IMR-90 (cell line): ENCODE results near the gene ZNF277. TPM values are rescaled to one million over a fixed set of nuclear protein-coding genes. Genes with fewer than 3 reads are reported as not detected.
A peak's percentile ranks its signal among the peaks of the same experiment; 100 is the strongest.

ENCODE experiments used
- ATAC-seq: fragments of 200-7000 bp; cut with Tn5 transposase; 2 replicates; pipeline ENCODE4 v1.9.1; 2020; ENCODE audit warnings: low read depth, mild to moderate bottlenecking, moderate library complexity
- BruUV-seq: library from RNA; stranded (reverse); fragments of 400-500 nt; replicated peaks from 2 replicates; lab custom pipeline; 2021; lab: Mats Ljungman, UMichigan
- CTCF ChIA-PET: fragments of 300-600 bp; formaldehyde crosslinking; extraction: SDS; loops from one replicate; lab custom pipeline; 2021; ENCODE audit warnings: antibody characterized with exemption; lab: Yijun Ruan, JAX
- POLR2A ChIA-PET: fragments of 300-600 bp; sonication (Branson Sonifier 250); formaldehyde crosslinking; loops from one replicate; lab custom pipeline; 2022; ENCODE audit warnings: antibody characterized with exemption; ENCODE audit not compliant: unreplicated experiment; lab: Charles Lee
- DNase-seq: peaks from one replicate; pipeline ENCODE4 v3.0.0; 2013
- H2AFZ ChIP-seq: replicated peaks from 2 replicates; pipeline ENCODE3; 2013; ENCODE audit warnings: low read length, mild to moderate bottlenecking; ENCODE audit not compliant: poor library complexity
- H2AK5ac ChIP-seq: 2 replicates; pipeline ENCODE4 v1.6.1; 2013; ENCODE audit warnings: low read depth, low read length, inconsistent platforms
- H2AK9ac ChIP-seq: replicated peaks from 2 replicates; pipeline ENCODE3; 2013; ENCODE audit warnings: mild to moderate bottlenecking, low read depth, low read length, moderate library complexity; ENCODE audit not compliant: poor library complexity
- H2BK120ac ChIP-seq: 2 replicates; pipeline ENCODE4 v1.6.1; 2013; ENCODE audit warnings: low read depth, low read length, inconsistent platforms
- H2BK15ac ChIP-seq: 3 replicates; pipeline ENCODE4 v1.6.1; 2013; ENCODE audit warnings: low read depth, low read length, inconsistent platforms
- H2BK20ac ChIP-seq: 2 replicates; pipeline ENCODE4 v1.6.1; 2013; ENCODE audit warnings: low read depth, mild to moderate bottlenecking, inconsistent platforms, low read length, moderate library complexity
- H2BK5ac ChIP-seq: 2 replicates; pipeline ENCODE4 v1.6.1; 2013; ENCODE audit warnings: mild to moderate bottlenecking, low read depth, low read length, inconsistent platforms; ENCODE audit not compliant: poor library complexity, severe bottlenecking
- H3K14ac ChIP-seq: replicated peaks from 2 replicates; pipeline ENCODE4 v1.6.1; 2013; ENCODE audit warnings: low read depth, low read length, inconsistent platforms
- H3K18ac ChIP-seq: 2 replicates; pipeline ENCODE4 v1.6.1; 2013; ENCODE audit warnings: low read depth, low read length, control low read depth
- H3K23ac ChIP-seq: 2 replicates; pipeline ENCODE4 v1.6.1; 2013; ENCODE audit warnings: low read depth, low read length, inconsistent platforms
- H3K27ac ChIP-seq: 2 replicates; pipeline ENCODE4 v1.5.1; 2013; ENCODE audit warnings: mild to moderate bottlenecking, control low read depth, low read length; ENCODE audit not compliant: insufficient read depth
- H3K27me3 ChIP-seq: 2 replicates; pipeline ENCODE4 v1.6.1; 2013; ENCODE audit warnings: low read length; ENCODE audit not compliant: control insufficient read depth, insufficient read depth
- H3K36me3 ChIP-seq: 2 replicates; pipeline ENCODE4 v1.6.1; 2013; ENCODE audit warnings: low read length, mixed read lengths; ENCODE audit not compliant: control insufficient read depth, insufficient read depth
- H3K4ac ChIP-seq: 2 replicates; pipeline ENCODE4 v1.6.1; 2013; ENCODE audit warnings: low read depth, low read length, inconsistent platforms
- H3K4me1 ChIP-seq: 2 replicates; pipeline ENCODE4 v1.6.1; 2013; ENCODE audit warnings: low read length, mixed read lengths; ENCODE audit not compliant: control insufficient read depth, insufficient read depth
- H3K4me2 ChIP-seq: 2 replicates; pipeline ENCODE4 v1.6.1; 2013; ENCODE audit warnings: low read depth, mild to moderate bottlenecking, control low read depth, low read length, moderate library complexity
- H3K4me3 ChIP-seq: 2 replicates; pipeline ENCODE4 v1.5.1; 2013; ENCODE audit warnings: low read depth, mild to moderate bottlenecking, control low read depth, low read length, moderate library complexity; ENCODE audit not compliant: insufficient read depth
- H3K56ac ChIP-seq: 2 replicates; pipeline ENCODE4 v1.6.1; 2013; ENCODE audit warnings: low read length, inconsistent platforms; ENCODE audit not compliant: insufficient read depth; ENCODE audit errors: extremely low read depth
- H3K79me1 ChIP-seq, 2 experiments: 2 replicates each; pipeline ENCODE4 v1.6.1; 2013; ENCODE audit warnings: low read length in 2 of 2, inconsistent platforms in 1 of 2, low read depth in 1 of 2
- H3K9ac ChIP-seq: 2 replicates; pipeline ENCODE4 v1.6.1; 2013; ENCODE audit warnings: low read depth, low read length, control low read depth
- H3K9me1 ChIP-seq: 2 replicates; pipeline ENCODE4 v1.6.1; 2013; ENCODE audit warnings: low read length, inconsistent platforms; ENCODE audit not compliant: insufficient read depth
- H3K9me3 ChIP-seq: 2 replicates; pipeline ENCODE4 v1.6.1; 2013; ENCODE audit warnings: low read length; ENCODE audit not compliant: control insufficient read depth, insufficient read depth
- H4K20me1 ChIP-seq: 2 replicates; pipeline ENCODE4 v1.6.1; 2013; ENCODE audit warnings: low read length, inconsistent platforms; ENCODE audit not compliant: insufficient read depth
- H4K5ac ChIP-seq: 2 replicates; pipeline ENCODE4 v1.6.1; 2013; ENCODE audit warnings: mild to moderate bottlenecking, low read depth, low read length, control low read depth
- H4K8ac ChIP-seq, 2 experiments: 2 replicates each; pipeline ENCODE4 v1.6.1; 2013; ENCODE audit warnings: low read depth in 2 of 2, low read length in 2 of 2, control low read depth in 1 of 2, inconsistent platforms in 1 of 2
- H4K91ac ChIP-seq: 2 replicates; pipeline ENCODE4 v1.6.1; 2013; ENCODE audit warnings: low read depth, low read length, inconsistent platforms; ENCODE audit not compliant: insufficient read depth
- CEBPB ChIP-seq: IDR thresholded peaks from 2 replicates; pipeline ENCODE4 v1.6.1; 2012; ENCODE audit warnings: low read depth, low read length, improper control_type of control experiment
- CTCF ChIP-seq: conservative IDR thresholded peaks from 2 replicates; pipeline ENCODE4 v1.5.1; 2012; ENCODE audit warnings: mild to moderate bottlenecking, low read depth, low read length, improper control_type of control experiment
- WGBS, 2 experiments: methylation state at CpG; one replicate each; pipeline versions ENCODE4 v1.1.5 to v1.1.7; 2013; ENCODE audit warnings: missing lambda C conversion rate in 2 of 2; ENCODE audit not compliant: insufficient read length in 1 of 2; ENCODE audit errors: extremely low coverage in 2 of 2; 5-methylcytosine and 5-hydroxymethylcytosine counted together
- dilution Hi-C: fragments of 300-500 bp; cut with HindIII; formaldehyde crosslinking; loops from one replicate; pipeline ENCODE4 v1.14.3; 2018; ENCODE audit warnings: low sequenced_read_pairs; ENCODE audit not compliant: unreplicated experiment
- in situ Hi-C: fragments of 300-500 bp; cut with MboI; formaldehyde crosslinking; loops from 3 replicates; pipeline ENCODE4 v1.14.3; 2019; ENCODE audit warnings: low sequenced_read_pairs, inconsistent platforms, mixed read lengths
- intact Hi-C: fragments of 100-400 bp; cut with micrococcal nuclease; formaldehyde crosslinking; loops from 2 replicates; pipeline ENCODE4 v1.10.0; 2022
- polyA plus RNA-seq, 3 experiments: library from polyadenylated mRNA; depleted of rRNA; stranded (reverse); fragments of >200 nt; gene quantifications; 2 replicates each; pipeline ENCODE4 v1.2.3, GENCODE V29; 2012; ENCODE audit warnings: low replicate concordance in 1 of 3
- total RNA-seq: library from RNA; depleted of rRNA; stranded (reverse); fragments of >200 nt; gene quantifications from 2 replicates; pipeline ENCODE4 v1.2.3, GENCODE V29; 2012

The ZNF277 gene
- total and polyA plus RNA-seq, 2 of the 4 experiments (the other 2 are of a cell fraction): 7.3 to 21.3 TPM

DNA sequence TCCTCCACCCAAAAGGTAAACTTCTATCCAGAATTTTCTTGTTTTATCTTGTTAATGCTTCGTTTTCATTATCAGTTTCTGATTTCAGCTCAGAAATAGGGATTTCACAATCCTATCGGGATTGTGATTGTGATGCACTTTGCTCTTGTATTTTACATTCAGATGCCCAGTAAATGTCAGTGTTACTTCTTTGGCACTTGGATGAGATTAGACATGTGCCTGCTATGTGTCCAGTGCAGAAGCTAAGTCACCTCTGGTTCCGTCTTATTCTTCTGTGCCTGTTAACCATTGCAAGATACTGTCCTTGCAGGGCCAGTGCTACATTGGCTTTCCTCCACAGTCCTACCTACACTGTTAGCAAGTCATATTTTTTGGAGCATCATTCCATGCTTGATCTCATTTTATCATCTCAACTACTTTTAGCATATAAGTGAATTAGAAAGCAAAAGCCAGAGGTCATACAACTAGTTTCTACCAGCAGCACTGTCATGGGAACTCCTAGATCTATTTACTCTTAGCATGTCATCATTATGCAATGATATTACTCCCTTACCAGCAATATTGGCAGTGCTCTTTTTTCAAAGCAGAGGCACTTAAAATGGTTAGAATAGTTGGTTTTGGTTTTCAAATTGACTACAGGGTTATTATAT is 26.7 kb downstream of the ZNF277 start:
- no peak for ATAC-seq
- no TSS peak for BruUV-seq

More for the DNA sequence above, 26.7 kb downstream of the ZNF277 start:
- H3K4me1 ChIP-seq: no peaks in the 10 kb centered on the region
- no peak overlapping the region for H2AFZ ChIP-seq
- H2BK5ac ChIP-seq: no peak overlapping the region
- H3K79me1 ChIP-seq: peaks cover 22 to 27% of the 10 kb centered on the region in 2 experiments; a peak in 3 of 4 replicates
- H4K91ac ChIP-seq: no peak overlapping the region
- no peak overlapping the region for H3K23ac ChIP-seq
- WGBS, 2 experiments: 60% methylated on average over 1 of the region's 3 CpGs; no CpG with 5 or more reads in 1 of the 2 experiments
- H3K27ac ChIP-seq: no peak overlapping the region
- H3K56ac ChIP-seq: no peak overlapping the region
- no peak overlapping the region for H3K4me3 ChIP-seq
- H3K18ac ChIP-seq: no peak overlapping the region
- ChIA-PET CTCF (no interaction called here), POLR2A (no interaction called here)
- H3K27me3 ChIP-seq: no peaks in the 10 kb centered on the region
- no peak overlapping the region for H2AK9ac ChIP-seq
- no peaks in the 10 kb centered on the region for H3K9me3 ChIP-seq
- no peak for DNase-seq
- H3K9me1 ChIP-seq: no peaks in the 10 kb centered on the region
- TF ChIP-seq CTCF: no peak
- TF ChIP-seq CEBPB: peak; percentile 41
- intact Hi-C loops (no loop called here), dilution Hi-C loops (no loop called here), in situ Hi-C loops (no loop called here)
- H4K20me1 ChIP-seq: 0 out of 2 replicates have a peak, but pooled peaks cover 3% of the 10 kb centered on the region
- H4K8ac ChIP-seq: no peak overlapping the region
- no peak overlapping the region for H2AK5ac ChIP-seq
- no peak overlapping the region for H2BK15ac ChIP-seq
- H2BK120ac ChIP-seq: no peak overlapping the region
- no peak overlapping the region for H3K4ac ChIP-seq
- no peak overlapping the region for H3K14ac ChIP-seq
- no peak overlapping the region for H4K5ac ChIP-seq
- no peak overlapping the region for H3K4me2 ChIP-seq
- H3K9ac ChIP-seq: no peak overlapping the region
- no peak overlapping the region for H2BK20ac ChIP-seq
- no peaks in the 10 kb centered on the region for H3K36me3 ChIP-seq
